ENCODE results near the gene ADGRG3.
"Not testable (repeated sequence)": the region's sequence is repeated elsewhere in the genome, so short reads cannot be mapped to it uniquely, and the experiment has no call there.

Gene ADGRG3

GRCh38 chr16:57729182-57729484 is 61.0 kb downstream of the ADGRG3 start:
- no peaks in the 10 kb centered on the region for H3K27me3 ChIP-seq (ENCODE audit: low read depth, low read length)
- no peak overlapping the region for H2AFZ ChIP-seq (ENCODE audit: low read depth, low read length)
- H4K20me1 ChIP-seq (ENCODE audit: insufficient read depth, low read length) = no peaks in the 10 kb centered on the region
- H3K27ac ChIP-seq (ENCODE audit: low read length) = no peak overlapping the region
- H3K4me1 ChIP-seq (ENCODE audit: low read length) = peaks cover 8% of the 10 kb centered on the region
- no peaks in the 10 kb centered on the region for H3K79me2 ChIP-seq (ENCODE audit: low read length)
- H3K9me3 ChIP-seq (ENCODE audit: insufficient read depth, low read length) = no peaks in the 10 kb centered on the region
- no peaks in the 10 kb centered on the region for H3K36me3 ChIP-seq (replicated peaks; ENCODE audit: low read depth, low read length)
- H3K9ac ChIP-seq (ENCODE audit: low read length) = no peak overlapping the region
- TF ChIP-seq EZH2phosphoT487 (IDR thresholded peaks at IDR 0.05; ENCODE audit: low read depth) (no peak), CTCF (IDR thresholded peaks at IDR 0.05; ENCODE audit: low read depth, low read length) (no peak)
- no peak overlapping the region for H3K4me2 ChIP-seq (ENCODE audit: low read length)
- H3K4me3 ChIP-seq (ENCODE audit: low read length) = no peak overlapping the region

- not testable (repeated sequence) for H4K20me1 ChIP-seq (ENCODE audit: insufficient read depth, low read length); H3K4me3 ChIP-seq (ENCODE audit: low read length); H3K9me3 ChIP-seq (ENCODE audit: insufficient read depth, low read length); H3K79me2 ChIP-seq (ENCODE audit: low read length); H3K36me3 ChIP-seq (replicated peaks; ENCODE audit: low read depth, low read length); H3K27me3 ChIP-seq (ENCODE audit: low read depth, low read length); H3K4me2 ChIP-seq (ENCODE audit: low read length); H3K9ac ChIP-seq (ENCODE audit: low read length); H2AFZ ChIP-seq (ENCODE audit: low read depth, low read length); H3K27ac ChIP-seq (ENCODE audit: low read length)
- peaks cover 11% of the 10 kb centered on the region for H3K4me1 ChIP-seq (ENCODE audit: low read length)
Observed at GRCh38 chr16:57729852-57730251, 61.7 kb downstream of the ADGRG3 start.

GRCh38 chr16:57730771-57731730 is 62.9 kb downstream of the ADGRG3 start:
- no peak overlapping the region for H3K9ac ChIP-seq (ENCODE audit: low read length)
- no peaks in the 10 kb centered on the region for H4K20me1 ChIP-seq (ENCODE audit: insufficient read depth, low read length)
- H3K9me3 ChIP-seq (ENCODE audit: insufficient read depth, low read length) = no peaks in the 10 kb centered on the region
- no peaks in the 10 kb centered on the region for H3K27me3 ChIP-seq (ENCODE audit: low read depth, low read length)
- no peaks in the 10 kb centered on the region for H3K36me3 ChIP-seq (replicated peaks; ENCODE audit: low read depth, low read length)
- H3K27ac ChIP-seq (ENCODE audit: low read length) = no peak overlapping the region
- peaks cover 5% of the 10 kb centered on the region; the same call in 1 of the 2 replicates for H3K4me1 ChIP-seq (ENCODE audit: low read length)
- H3K4me2 ChIP-seq (ENCODE audit: low read length) = no peak overlapping the region
- H2AFZ ChIP-seq (ENCODE audit: low read depth, low read length) = no peak overlapping the region
- no peaks in the 10 kb centered on the region; the same call in 1 of the 2 replicates for H3K79me2 ChIP-seq (ENCODE audit: low read length)
- TF ChIP-seq CTCF (IDR thresholded peaks at IDR 0.05; ENCODE audit: low read depth, low read length) (no peak), EZH2phosphoT487 (IDR thresholded peaks at IDR 0.05; ENCODE audit: low read depth) (no peak)
- H3K4me3 ChIP-seq (ENCODE audit: low read length) = no peak overlapping the region

GRCh38 chr16:57732037-57732436 is 63.9 kb downstream of the ADGRG3 start:
- TF ChIP-seq EZH2phosphoT487 (IDR thresholded peaks at IDR 0.05; ENCODE audit: low read depth) = no peak
- TF ChIP-seq CTCF (IDR thresholded peaks at IDR 0.05; ENCODE audit: low read depth, low read length) = no peak
- no peak overlapping the region for H3K9ac ChIP-seq (ENCODE audit: low read length)
- no peaks in the 10 kb centered on the region for H4K20me1 ChIP-seq (ENCODE audit: insufficient read depth, low read length)
- no peak overlapping the region for H3K4me2 ChIP-seq (ENCODE audit: low read length)
- H3K27ac ChIP-seq (ENCODE audit: low read length) = no peak overlapping the region
- H3K79me2 ChIP-seq (ENCODE audit: low read length) = no peaks in the 10 kb centered on the region; the same call in 1 of the 2 replicates
- H2AFZ ChIP-seq (ENCODE audit: low read depth, low read length) = no peak overlapping the region
- H3K36me3 ChIP-seq (replicated peaks; ENCODE audit: low read depth, low read length) = no peaks in the 10 kb centered on the region
- H3K9me3 ChIP-seq (ENCODE audit: insufficient read depth, low read length) = no peaks in the 10 kb centered on the region
- peaks cover 9% of the 10 kb centered on the region; the same call in 1 of the 2 replicates for H3K4me1 ChIP-seq (ENCODE audit: low read length)
- H3K4me3 ChIP-seq (ENCODE audit: low read length) = no peak overlapping the region
- H3K27me3 ChIP-seq (ENCODE audit: low read depth, low read length) = no peaks in the 10 kb centered on the region
